HEK293 (cell line): ENCODE measurements around the gene PHLDA1.

ENCODE experiments used
- GLI2 ChIP-seq: fragments of 450-650 bp; formaldehyde crosslinking; IDR thresholded peaks from 2 replicates; pipeline ENCODE4; 2017; ENCODE audit warnings: missing biosample characterization, missing genetic modification characterization, low read depth, borderline replicate concordance
- KLF10 ChIP-seq: fragments of 450-650 bp; IDR thresholded peaks from 2 replicates; pipeline ENCODE4 v1.5.1; 2018; ENCODE audit warnings: missing biosample characterization, mild to moderate bottlenecking, missing genetic modification characterization
- WT1 ChIP-seq: fragments of 450-650 bp; formaldehyde crosslinking; IDR thresholded peaks from 2 replicates; pipeline ENCODE4 v1.5.1; 2016; ENCODE audit warnings: missing biosample characterization, missing genetic modification characterization
- YY2 ChIP-seq: fragments of 450-650 bp; formaldehyde crosslinking; IDR thresholded peaks from 2 replicates; pipeline ENCODE4 v1.5.1; 2016; ENCODE audit warnings: missing biosample characterization, missing genetic modification characterization
- ZBTB11 ChIP-seq: fragments of 450-650 bp; formaldehyde crosslinking; conservative IDR thresholded peaks from 2 replicates; pipeline ENCODE4 v1.5.1; 2016; ENCODE audit warnings: low read depth, missing biosample characterization, missing genetic modification characterization
- ZBTB17 ChIP-seq: fragments of 450-650 bp; formaldehyde crosslinking; IDR thresholded peaks from 2 replicates; pipeline ENCODE4 v1.5.1; 2016; ENCODE audit warnings: missing biosample characterization, missing genetic modification characterization
- ZBTB21 ChIP-seq: fragments of 450-650 bp; formaldehyde crosslinking; IDR thresholded peaks from 2 replicates; pipeline ENCODE4 v1.5.1; 2017; ENCODE audit warnings: missing biosample characterization, missing genetic modification characterization
- ZBTB6 ChIP-seq: fragments of 450-650 bp; formaldehyde crosslinking; IDR thresholded peaks from 2 replicates; pipeline ENCODE4 v1.5.1; 2017; ENCODE audit warnings: missing biosample characterization, missing genetic modification characterization
- ZFHX2 ChIP-seq: fragments of 450-650 bp; formaldehyde crosslinking; conservative IDR thresholded peaks from 2 replicates; pipeline ENCODE4 v1.5.1; 2016; ENCODE audit warnings: missing biosample characterization, missing genetic modification characterization
- ZNF112 ChIP-seq: fragments of 450-650 bp; formaldehyde crosslinking; IDR thresholded peaks from 2 replicates; pipeline ENCODE4 v1.5.0; 2017; ENCODE audit warnings: missing biosample characterization, missing genetic modification characterization
- ZNF174 ChIP-seq: fragments of 450-650 bp; formaldehyde crosslinking; IDR thresholded peaks from 2 replicates; pipeline ENCODE4 v1.5.0; 2017; ENCODE audit warnings: missing biosample characterization, mild to moderate bottlenecking, missing genetic modification characterization
- ZNF2 ChIP-seq: fragments of 450-650 bp; formaldehyde crosslinking; IDR thresholded peaks from 2 replicates; pipeline ENCODE4 v1.5.1; 2016; ENCODE audit warnings: missing biosample characterization, missing genetic modification characterization
- ZNF239 ChIP-seq: fragments of 450-650 bp; formaldehyde crosslinking; IDR thresholded peaks from 2 replicates; pipeline ENCODE4 v1.5.1; 2016; ENCODE audit warnings: missing biosample characterization, missing genetic modification characterization
- ZNF26 ChIP-seq: fragments of 450-650 bp; formaldehyde crosslinking; IDR thresholded peaks from 2 replicates; pipeline ENCODE4 v1.5.1; 2016; ENCODE audit warnings: missing biosample characterization, missing genetic modification characterization
- ZNF302 ChIP-seq: fragments of 450-650 bp; formaldehyde crosslinking; IDR thresholded peaks from 2 replicates; pipeline ENCODE4 v1.5.1; 2016; ENCODE audit warnings: missing biosample characterization, missing genetic modification characterization, low read depth
- ZNF311 ChIP-seq: fragments of 450-650 bp; formaldehyde crosslinking; IDR thresholded peaks from 2 replicates; pipeline ENCODE4 v1.5.1; 2017; ENCODE audit warnings: missing biosample characterization, missing genetic modification characterization, borderline replicate concordance
- ZNF426 ChIP-seq: fragments of 450-650 bp; formaldehyde crosslinking; IDR thresholded peaks from 2 replicates; pipeline ENCODE4 v1.5.1; 2017; ENCODE audit warnings: missing biosample characterization, missing genetic modification characterization, mild to moderate bottlenecking, inconsistent platforms, moderate library complexity
- ZNF513 ChIP-seq: fragments of 450-650 bp; IDR thresholded peaks from 2 replicates; pipeline ENCODE4 v1.5.1; 2018; ENCODE audit warnings: missing biosample characterization, missing genetic modification characterization
- ZNF621 ChIP-seq: fragments of 450-650 bp; formaldehyde crosslinking; IDR thresholded peaks from 2 replicates; pipeline ENCODE4 v1.5.1; 2017; ENCODE audit warnings: missing biosample characterization, missing genetic modification characterization
- ZNF701 ChIP-seq: fragments of 450-650 bp; formaldehyde crosslinking; IDR thresholded peaks from 2 replicates; pipeline ENCODE4 v1.5.1; 2016; ENCODE audit warnings: missing biosample characterization, missing genetic modification characterization
- ZNF747 ChIP-seq: fragments of 450-650 bp; formaldehyde crosslinking; IDR thresholded peaks from 2 replicates; pipeline ENCODE4 v1.5.1; 2016; ENCODE audit warnings: missing biosample characterization, missing genetic modification characterization
- ZNF837 ChIP-seq: fragments of 450-650 bp; formaldehyde crosslinking; IDR thresholded peaks from 2 replicates; pipeline ENCODE4 v1.5.1; 2016; ENCODE audit warnings: missing biosample characterization, missing genetic modification characterization
- ZSCAN23 ChIP-seq: fragments of 450-650 bp; formaldehyde crosslinking; IDR thresholded peaks from 2 replicates; pipeline ENCODE4 v1.5.1; 2016; ENCODE audit warnings: missing biosample characterization, missing genetic modification characterization
- ZSCAN4 ChIP-seq: fragments of 450-650 bp; formaldehyde crosslinking; IDR thresholded peaks from 2 replicates; pipeline ENCODE4 v1.5.1; 2017; ENCODE audit warnings: missing biosample characterization, missing genetic modification characterization
- TF ChIP-seq, protein P1 (sequence below): sonication (generic); formaldehyde crosslinking; IDR thresholded peaks from 2 replicates; pipeline ENCODE4 v1.8.1; 2022; ENCODE audit warnings: mild to moderate bottlenecking, moderate library complexity, missing genetic modification reagents
- TF ChIP-seq, protein P2 (sequence below): fragments of 450-650 bp; formaldehyde crosslinking; IDR thresholded peaks from 2 replicates; pipeline ENCODE4 v1.5.1; 2016; ENCODE audit warnings: missing biosample characterization, missing genetic modification characterization
- TF ChIP-seq, protein P3 (sequence below): fragments of 450-650 bp; formaldehyde crosslinking; IDR thresholded peaks from 2 replicates; pipeline ENCODE4 v1.5.1; 2017; ENCODE audit warnings: missing biosample characterization, missing genetic modification characterization

The PHLDA1 gene

DNA sequence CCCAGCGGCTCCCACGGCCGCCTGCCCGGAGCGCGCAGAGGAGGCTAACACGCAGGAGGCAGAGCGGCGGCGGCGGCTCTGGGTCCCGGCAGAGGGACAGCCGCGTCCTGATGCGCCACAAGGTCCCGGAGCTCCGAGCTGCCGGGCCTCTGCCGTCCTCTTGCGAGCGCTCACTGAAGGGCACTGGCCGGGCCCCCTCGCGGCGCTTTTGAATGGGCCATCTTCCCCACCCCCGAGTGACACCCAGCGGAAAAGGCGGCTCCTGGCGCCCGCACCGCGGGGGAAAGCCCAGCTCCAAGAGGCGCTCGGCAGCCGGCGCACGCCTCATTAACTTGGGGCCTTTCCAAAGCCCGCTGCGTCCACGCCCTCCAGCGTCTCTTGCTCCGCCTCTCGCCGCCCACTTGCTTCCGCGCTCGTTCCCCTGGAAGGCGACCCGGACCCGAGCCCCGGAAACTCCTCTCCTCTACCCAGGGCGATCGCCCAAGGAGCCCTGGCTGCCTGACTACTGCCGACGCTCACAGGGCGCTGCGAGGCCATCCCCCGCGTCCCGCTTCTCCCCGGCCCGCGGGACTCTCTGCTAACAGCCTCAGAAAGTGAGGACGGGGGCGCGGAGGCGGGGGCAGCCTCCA is at the start of gene PHLDA1 (continued):
- TF ChIP-seq ZNF701 (tag by site-specific recombination) (no peak), ZBTB6 (no peak), ZNF112 (tag by site-specific recombination) (no peak), ZNF239 (no peak), ZNF621 (tag by site-specific recombination) (no peak), ZNF174 (tag by site-specific recombination) (no peak), ZNF26 (tag by site-specific recombination) (no peak), ZSCAN23 (tag by site-specific recombination) (no peak), ZBTB17 (tag by site-specific recombination) (peak; percentile 44; the same call in 1 of the 2 replicates), ZNF747 (tag by site-specific recombination) (no peak), ZNF837 (tag by site-specific recombination) (no peak), ZNF426 (tag by site-specific recombination) (no peak), WT1 (tag by site-specific recombination) (peak; percentile 38; the same call in 1 of the 2 replicates), GLI2 (tag by site-specific recombination) (no peak), KLF10 (peak; percentile 75), ZNF513 (tag by site-specific recombination) (no peak), YY2 (tag by site-specific recombination) (no peak), ZSCAN4 (tag by site-specific recombination) (no peak), ZBTB11 (tag by site-specific recombination) (peak; percentile 81), ZNF302 (no peak), ZFHX2 (tag by site-specific recombination) (peak; percentile 86), ZNF2 (peak; percentile 65; the same call in 1 of the 2 replicates), ZBTB21 (tag by site-specific recombination) (0 out of 2 replicates have a peak, but pooled peaks have one; percentile 18), ZNF311 (tag by site-specific recombination) (no peak)
- TF ChIP-seq, protein P1, sequence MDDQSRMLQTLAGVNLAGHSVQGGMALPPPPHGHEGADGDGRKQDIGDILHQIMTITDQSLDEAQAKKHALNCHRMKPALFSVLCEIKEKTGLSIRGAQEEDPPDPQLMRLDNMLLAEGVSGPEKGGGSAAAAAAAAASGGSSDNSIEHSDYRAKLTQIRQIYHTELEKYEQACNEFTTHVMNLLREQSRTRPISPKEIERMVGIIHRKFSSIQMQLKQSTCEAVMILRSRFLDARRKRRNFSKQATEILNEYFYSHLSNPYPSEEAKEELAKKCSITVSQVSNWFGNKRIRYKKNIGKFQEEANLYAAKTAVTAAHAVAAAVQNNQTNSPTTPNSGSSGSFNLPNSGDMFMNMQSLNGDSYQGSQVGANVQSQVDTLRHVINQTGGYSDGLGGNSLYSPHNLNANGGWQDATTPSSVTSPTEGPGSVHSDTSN (CRISPR knock-in tag) = peak; percentile 74; the same call in 1 of the 2 replicates
- TF ChIP-seq, protein P2, sequence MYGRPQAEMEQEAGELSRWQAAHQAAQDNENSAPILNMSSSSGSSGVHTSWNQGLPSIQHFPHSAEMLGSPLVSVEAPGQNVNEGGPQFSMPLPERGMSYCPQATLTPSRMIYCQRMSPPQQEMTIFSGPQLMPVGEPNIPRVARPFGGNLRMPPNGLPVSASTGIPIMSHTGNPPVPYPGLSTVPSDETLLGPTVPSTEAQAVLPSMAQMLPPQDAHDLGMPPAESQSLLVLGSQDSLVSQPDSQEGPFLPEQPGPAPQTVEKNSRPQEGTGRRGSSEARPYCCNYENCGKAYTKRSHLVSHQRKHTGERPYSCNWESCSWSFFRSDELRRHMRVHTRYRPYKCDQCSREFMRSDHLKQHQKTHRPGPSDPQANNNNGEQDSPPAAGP = peak; percentile 51; the same call in 1 of the 2 replicates
- TF ChIP-seq, protein P3, sequence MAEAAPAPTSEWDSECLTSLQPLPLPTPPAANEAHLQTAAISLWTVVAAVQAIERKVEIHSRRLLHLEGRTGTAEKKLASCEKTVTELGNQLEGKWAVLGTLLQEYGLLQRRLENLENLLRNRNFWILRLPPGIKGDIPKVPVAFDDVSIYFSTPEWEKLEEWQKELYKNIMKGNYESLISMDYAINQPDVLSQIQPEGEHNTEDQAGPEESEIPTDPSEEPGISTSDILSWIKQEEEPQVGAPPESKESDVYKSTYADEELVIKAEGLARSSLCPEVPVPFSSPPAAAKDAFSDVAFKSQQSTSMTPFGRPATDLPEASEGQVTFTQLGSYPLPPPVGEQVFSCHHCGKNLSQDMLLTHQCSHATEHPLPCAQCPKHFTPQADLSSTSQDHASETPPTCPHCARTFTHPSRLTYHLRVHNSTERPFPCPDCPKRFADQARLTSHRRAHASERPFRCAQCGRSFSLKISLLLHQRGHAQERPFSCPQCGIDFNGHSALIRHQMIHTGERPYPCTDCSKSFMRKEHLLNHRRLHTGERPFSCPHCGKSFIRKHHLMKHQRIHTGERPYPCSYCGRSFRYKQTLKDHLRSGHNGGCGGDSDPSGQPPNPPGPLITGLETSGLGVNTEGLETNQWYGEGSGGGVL = no peak
